ENCODE results near the gene ESYT3.
A peak's percentile ranks its signal among the peaks of the same experiment; 100 is the strongest.

Gene ESYT3

DNA sequence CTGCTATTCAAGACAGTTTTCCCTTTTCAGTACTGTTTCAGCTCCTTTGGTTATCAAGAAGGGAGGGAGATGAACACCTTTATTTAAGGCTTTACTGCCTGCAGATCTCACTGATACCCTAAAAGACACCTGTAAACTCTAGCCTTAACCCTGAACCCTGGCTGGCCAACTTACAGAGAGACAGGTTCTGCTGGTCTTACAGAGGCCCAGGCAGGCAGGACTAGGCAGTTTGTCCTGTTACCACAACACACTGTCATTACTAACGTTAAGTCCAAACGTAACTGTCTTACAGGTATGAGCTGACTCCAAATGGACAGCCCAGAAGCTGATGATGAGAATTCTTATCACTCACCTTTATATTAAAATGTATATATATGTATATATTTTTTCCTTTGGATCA, 42.1 kb downstream of the ESYT3 start:
- TF ChIP-seq TAF1 (IDR thresholded peaks at IDR 0.05; ENCODE audit: low read depth) (no peak), TEAD4 (IDR thresholded peaks at IDR 0.05) (no peak), EP300 (IDR thresholded peaks at IDR 0.05; ENCODE audit: borderline replicate concordance) (no peak)

DNA sequence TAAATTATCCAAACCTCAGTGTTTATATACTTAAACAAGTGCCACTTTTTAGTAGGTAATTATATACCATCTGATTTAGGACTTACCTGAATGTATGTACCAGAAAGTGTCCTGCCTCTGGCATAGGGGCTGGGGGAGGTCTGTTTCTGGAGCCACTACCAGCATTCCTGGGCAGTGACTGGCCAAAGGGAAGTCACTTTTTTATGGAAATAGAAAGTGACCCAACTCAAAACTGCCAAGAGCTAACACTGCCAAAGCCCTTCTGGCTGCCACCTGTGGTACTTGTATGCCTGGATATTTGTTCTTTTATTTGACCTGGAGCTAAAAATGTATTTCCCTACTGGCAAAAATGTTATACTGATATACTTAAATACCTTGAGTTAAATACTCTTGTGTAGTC, 42.7 kb downstream of the ESYT3 start:
- TF ChIP-seq, protein P1, sequence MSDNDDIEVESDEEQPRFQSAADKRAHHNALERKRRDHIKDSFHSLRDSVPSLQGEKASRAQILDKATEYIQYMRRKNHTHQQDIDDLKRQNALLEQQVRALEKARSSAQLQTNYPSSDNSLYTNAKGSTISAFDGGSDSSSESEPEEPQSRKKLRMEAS (IDR thresholded peaks at IDR 0.05), result no peak
- TF ChIP-seq CEBPB (IDR thresholded peaks at IDR 0.05), result no peak
- no peak for TF ChIP-seq NFIC (IDR thresholded peaks at IDR 0.05)

DNA sequence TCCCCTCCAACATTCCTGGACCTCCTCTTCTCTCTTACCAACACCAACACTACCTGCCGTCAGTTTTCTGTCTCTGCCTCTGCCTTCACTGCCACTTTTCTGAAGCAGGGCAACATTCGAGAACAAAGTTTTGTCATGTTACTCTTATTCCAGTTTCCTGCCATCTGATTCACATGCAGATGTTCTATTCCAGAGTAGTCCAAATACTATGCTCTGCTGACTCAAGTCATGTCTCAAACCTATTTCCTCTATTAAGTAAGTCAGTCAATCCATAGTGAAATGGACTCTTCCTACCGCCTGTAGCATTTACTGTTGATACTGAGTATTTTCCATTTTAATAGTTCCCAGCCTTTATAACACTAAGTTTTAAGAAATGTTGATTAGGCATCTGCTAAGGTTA, 43.4 kb downstream of the ESYT3 start:
- TF ChIP-seq, protein P2, sequence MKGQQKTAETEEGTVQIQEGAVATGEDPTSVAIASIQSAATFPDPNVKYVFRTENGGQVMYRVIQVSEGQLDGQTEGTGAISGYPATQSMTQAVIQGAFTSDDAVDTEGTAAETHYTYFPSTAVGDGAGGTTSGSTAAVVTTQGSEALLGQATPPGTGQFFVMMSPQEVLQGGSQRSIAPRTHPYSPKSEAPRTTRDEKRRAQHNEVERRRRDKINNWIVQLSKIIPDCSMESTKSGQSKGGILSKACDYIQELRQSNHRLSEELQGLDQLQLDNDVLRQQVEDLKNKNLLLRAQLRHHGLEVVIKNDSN (IDR thresholded peaks at IDR 0.05), result no peak
- TF ChIP-seq TCF12 (IDR thresholded peaks at IDR 0.05; ENCODE audit: low read depth) (no peak), CEBPB (IDR thresholded peaks at IDR 0.05) (no peak), EGR1 (IDR thresholded peaks at IDR 0.05) (no peak), CREB1 (IDR thresholded peaks at IDR 0.05; ENCODE audit: low read depth) (no peak), EP300 (IDR thresholded peaks at IDR 0.05; ENCODE audit: borderline replicate concordance) (no peak), FOXM1 (IDR thresholded peaks at IDR 0.05; ENCODE audit: borderline replicate concordance, low read depth) (no peak), TAF1 (IDR thresholded peaks at IDR 0.05; ENCODE audit: low read depth) (no peak), NFIC (IDR thresholded peaks at IDR 0.05) (no peak)
- TF ChIP-seq, protein P3, sequence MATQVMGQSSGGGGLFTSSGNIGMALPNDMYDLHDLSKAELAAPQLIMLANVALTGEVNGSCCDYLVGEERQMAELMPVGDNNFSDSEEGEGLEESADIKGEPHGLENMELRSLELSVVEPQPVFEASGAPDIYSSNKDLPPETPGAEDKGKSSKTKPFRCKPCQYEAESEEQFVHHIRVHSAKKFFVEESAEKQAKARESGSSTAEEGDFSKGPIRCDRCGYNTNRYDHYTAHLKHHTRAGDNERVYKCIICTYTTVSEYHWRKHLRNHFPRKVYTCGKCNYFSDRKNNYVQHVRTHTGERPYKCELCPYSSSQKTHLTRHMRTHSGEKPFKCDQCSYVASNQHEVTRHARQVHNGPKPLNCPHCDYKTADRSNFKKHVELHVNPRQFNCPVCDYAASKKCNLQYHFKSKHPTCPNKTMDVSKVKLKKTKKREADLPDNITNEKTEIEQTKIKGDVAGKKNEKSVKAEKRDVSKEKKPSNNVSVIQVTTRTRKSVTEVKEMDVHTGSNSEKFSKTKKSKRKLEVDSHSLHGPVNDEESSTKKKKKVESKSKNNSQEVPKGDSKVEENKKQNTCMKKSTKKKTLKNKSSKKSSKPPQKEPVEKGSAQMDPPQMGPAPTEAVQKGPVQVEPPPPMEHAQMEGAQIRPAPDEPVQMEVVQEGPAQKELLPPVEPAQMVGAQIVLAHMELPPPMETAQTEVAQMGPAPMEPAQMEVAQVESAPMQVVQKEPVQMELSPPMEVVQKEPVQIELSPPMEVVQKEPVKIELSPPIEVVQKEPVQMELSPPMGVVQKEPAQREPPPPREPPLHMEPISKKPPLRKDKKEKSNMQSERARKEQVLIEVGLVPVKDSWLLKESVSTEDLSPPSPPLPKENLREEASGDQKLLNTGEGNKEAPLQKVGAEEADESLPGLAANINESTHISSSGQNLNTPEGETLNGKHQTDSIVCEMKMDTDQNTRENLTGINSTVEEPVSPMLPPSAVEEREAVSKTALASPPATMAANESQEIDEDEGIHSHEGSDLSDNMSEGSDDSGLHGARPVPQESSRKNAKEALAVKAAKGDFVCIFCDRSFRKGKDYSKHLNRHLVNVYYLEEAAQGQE (IDR thresholded peaks at IDR 0.05; ENCODE audit: low read depth), result no peak

DNA sequence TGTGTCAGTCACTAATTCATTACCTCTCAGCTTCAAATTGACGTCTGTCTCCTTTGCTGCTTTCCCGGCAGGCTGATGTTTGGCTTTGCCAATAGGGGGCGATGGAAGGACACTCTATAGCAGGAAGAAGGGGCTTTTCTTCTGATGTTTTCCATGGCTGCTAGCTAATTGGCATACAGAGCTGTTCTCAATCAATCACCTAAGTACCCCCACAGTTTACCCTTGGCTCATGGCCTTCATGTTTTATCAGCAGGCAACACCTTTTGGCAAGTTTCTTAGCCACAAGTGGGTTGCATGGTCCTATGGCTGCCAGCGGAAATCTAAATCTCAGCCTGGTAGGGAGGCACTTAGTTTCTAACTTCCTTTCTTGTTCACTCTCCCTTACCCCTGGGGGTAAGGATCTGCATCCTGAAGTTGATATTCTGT, 45.0 kb downstream of the ESYT3 start:
- TF ChIP-seq YY1 (IDR thresholded peaks at IDR 0.05; ENCODE audit: low read depth), result no peak
- TF ChIP-seq RAD21 (IDR thresholded peaks at IDR 0.05; ENCODE audit: low read depth), result peak; percentile 73

DNA sequence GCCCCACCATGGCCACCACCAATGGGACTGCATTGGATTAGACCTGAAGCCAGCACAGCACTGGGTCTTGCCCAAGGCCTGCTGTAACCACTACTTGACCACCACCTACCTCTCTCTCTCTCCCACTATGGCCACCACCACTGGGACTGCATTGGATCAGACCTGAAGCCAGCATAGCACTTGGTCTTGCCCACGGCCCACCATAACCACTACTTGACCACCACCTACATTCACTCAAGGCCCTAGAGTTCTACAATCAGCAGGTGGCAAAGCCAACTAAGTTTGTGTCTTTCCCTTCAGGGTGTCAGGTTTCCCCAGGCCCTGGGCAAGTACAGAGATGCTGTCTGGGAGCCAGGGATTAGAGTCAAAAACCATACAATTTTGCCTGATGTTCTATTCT, 57.6 kb downstream of the ESYT3 start:
- TF ChIP-seq RAD21 (IDR thresholded peaks at IDR 0.05; ENCODE audit: low read depth), result no peak
- TF ChIP-seq FOXM1 (IDR thresholded peaks at IDR 0.05; ENCODE audit: borderline replicate concordance, low read depth), result no peak
- TF ChIP-seq EP300 (IDR thresholded peaks at IDR 0.05; ENCODE audit: borderline replicate concordance), result no peak
- TF ChIP-seq YY1 (IDR thresholded peaks at IDR 0.05; ENCODE audit: low read depth), result no peak
- no peak for TF ChIP-seq TCF12 (IDR thresholded peaks at IDR 0.05; ENCODE audit: low read depth)
- TF ChIP-seq ZBTB7A (IDR thresholded peaks at IDR 0.05; ENCODE audit: low read depth), result no peak
- no peak for TF ChIP-seq TAF1 (IDR thresholded peaks at IDR 0.05; ENCODE audit: low read depth)
- no peak for TF ChIP-seq CREB1 (IDR thresholded peaks at IDR 0.05; ENCODE audit: low read depth)
- TF ChIP-seq EGR1 (IDR thresholded peaks at IDR 0.05), result no peak
- TF ChIP-seq, protein P1 (IDR thresholded peaks at IDR 0.05), result no peak
- no peak for TF ChIP-seq TEAD4 (IDR thresholded peaks at IDR 0.05)
- TF ChIP-seq, protein P3 (IDR thresholded peaks at IDR 0.05; ENCODE audit: low read depth), result no peak
- no peak for TF ChIP-seq NFIC (IDR thresholded peaks at IDR 0.05)
- TF ChIP-seq, protein P2 (IDR thresholded peaks at IDR 0.05), result no peak
- no peak for TF ChIP-seq CEBPB (IDR thresholded peaks at IDR 0.05)

DNA sequence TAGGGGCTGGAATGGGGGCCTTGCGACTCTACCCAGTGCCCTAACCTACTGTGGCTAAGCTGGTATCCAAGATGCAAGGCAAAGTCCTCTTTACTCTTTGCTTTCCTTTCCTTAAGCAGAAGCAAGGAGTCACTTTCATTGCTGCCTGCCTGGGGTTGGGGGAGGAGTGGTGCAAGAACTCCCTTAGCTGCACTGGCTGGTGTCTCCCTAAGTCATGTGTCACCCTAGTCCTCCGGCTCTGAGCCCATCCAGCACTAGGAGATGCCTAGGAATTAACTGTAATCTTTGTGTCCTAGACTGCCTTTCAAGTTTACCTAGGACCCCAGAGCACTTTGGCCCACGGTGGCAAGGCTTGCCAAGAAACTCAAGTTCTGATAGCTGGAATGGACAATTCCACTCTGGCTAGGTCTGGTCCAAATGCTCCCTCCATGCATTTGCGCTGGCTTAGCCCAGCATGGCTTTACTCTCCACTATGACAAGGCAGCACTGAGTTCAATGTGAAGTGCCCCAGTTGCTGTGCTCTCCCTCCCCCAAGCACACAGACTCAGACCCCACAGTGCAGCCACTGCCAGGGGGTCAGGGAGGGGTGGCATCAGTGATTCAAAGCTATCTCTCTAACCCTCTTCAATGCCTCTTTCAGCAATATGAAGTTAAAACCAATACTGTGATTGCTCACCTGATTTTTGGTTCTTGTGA, 58.7 kb downstream of the ESYT3 start:
- TF ChIP-seq ZBTB7A (IDR thresholded peaks at IDR 0.05; ENCODE audit: low read depth), result no peak
- TF ChIP-seq EGR1 (IDR thresholded peaks at IDR 0.05), result no peak
- TF ChIP-seq, protein P2 (IDR thresholded peaks at IDR 0.05), result no peak
- TF ChIP-seq TEAD4 (IDR thresholded peaks at IDR 0.05), result no peak
- TF ChIP-seq EP300 (IDR thresholded peaks at IDR 0.05; ENCODE audit: borderline replicate concordance), result no peak
- TF ChIP-seq TAF1 (IDR thresholded peaks at IDR 0.05; ENCODE audit: low read depth), result no peak
- TF ChIP-seq NFIC (IDR thresholded peaks at IDR 0.05), result no peak
- TF ChIP-seq YY1 (IDR thresholded peaks at IDR 0.05; ENCODE audit: low read depth), result no peak
- TF ChIP-seq CREB1 (IDR thresholded peaks at IDR 0.05; ENCODE audit: low read depth), result no peak

All from Ishikawa (cell line).